Measurements from ENCODE around the gene CUTA.

CUTA gene

DNA sequence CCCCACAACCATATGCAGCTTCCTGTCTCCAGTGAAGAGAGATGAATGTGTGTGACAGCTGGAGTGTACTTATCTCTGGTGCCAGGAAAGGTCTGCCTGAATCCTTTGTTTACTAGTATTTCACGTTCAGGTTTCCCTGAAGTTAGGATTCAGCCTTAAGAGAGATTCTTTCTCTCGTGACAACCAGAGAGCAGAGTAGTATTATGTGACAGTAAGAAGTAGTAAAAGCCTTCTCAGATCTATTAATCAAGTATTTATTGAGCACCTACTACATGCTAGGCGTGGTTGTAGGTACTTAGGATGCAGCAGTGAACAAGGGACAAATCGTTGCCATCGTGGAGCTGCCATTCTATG is 25.3 kb downstream of the CUTA start:
- H3K27ac ChIP-seq (ENCODE audit: extremely low read depth, low read depth, low read length): peak overlapping the region; percentile 80; the same call in 1 of the 2 replicates
- ChIA-PET CTCF (interaction anchor here (0.6 to 1.1 kb wide), 4 partner anchors 16 to 524 kb away, joined by 3 to 5 read pairs (median 3); partner anchors contain the start of gene ZBTB9), POLR2A (interaction anchor here (0.6 to 1.4 kb wide), 2 partner anchors 14 to 75 kb away, joined by 3 to 4 read pairs; partner anchors contain the start of gene ZBTB22)
- H3K4me1 ChIP-seq (ENCODE audit: control insufficient read depth, insufficient read depth, low read length): peaks cover 10% of the 10 kb centered on the region
- TF ChIP-seq ZNF664 (tag by site-specific recombination; IDR thresholded peaks at IDR 0.05): peak; percentile 99
- TF ChIP-seq ZNF544 (tag by site-specific recombination; IDR thresholded peaks at IDR 0.05): no peak
- peaks cover 6 to 18% of the 10 kb centered on the region in 2 experiments; a peak in 2 of 3 replicates for H3K36me3 ChIP-seq (ENCODE audit: control insufficient read depth in 2 of 2, insufficient read depth in 1 of 2, low read length in 2 of 2)
- peak overlapping the region; percentile 82 for H3K4me3 ChIP-seq (ENCODE audit: low read depth, low read length)
- H3K9me3 ChIP-seq (ENCODE audit: control insufficient read depth, insufficient read depth, low read depth, low read length): no peaks in the 10 kb centered on the region

DNA sequence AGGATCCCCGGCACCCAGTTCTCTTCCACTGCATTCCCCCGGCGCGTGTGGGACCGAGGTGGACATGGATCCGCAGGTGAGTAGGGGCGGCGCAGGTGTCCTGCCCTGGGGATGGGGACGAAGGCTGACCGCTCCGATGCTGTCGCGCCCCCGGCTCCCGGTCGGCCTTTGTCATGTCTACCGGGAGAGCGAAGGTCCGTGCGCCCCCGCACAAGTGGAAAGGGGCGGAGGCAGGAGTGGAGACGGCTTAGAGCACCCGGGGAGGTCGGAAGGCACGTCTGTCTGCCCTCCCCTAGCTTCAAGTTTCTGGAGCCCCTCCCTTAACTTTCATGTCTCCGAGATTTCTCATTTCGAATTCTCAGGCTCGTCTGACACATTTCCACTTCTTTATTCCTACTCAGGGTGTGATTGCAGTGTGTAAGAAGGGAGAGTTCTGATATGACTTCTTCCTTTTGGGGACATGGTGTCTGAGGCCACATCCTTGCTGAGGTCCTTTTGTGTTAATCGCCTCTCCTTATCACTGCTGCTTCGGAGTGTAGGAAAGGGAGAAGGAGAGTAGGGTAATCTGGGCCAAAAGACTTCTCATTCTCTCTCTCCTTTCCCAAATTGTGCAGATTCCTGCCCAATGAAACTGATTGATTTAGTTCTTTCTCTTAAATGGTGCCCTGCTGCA is 25.8 kb downstream of the CUTA start:
- Histone ChIP-seq H3K36me3 (ENCODE audit: control insufficient read depth in 2 of 2, insufficient read depth in 1 of 2, low read length in 2 of 2) (peaks cover 6 to 15% of the 10 kb centered on the region in 2 experiments; a peak in 2 of 3 replicates), H3K4me3 (ENCODE audit: low read depth, low read length) (peak overlapping the region; percentile 82), H3K4me1 (ENCODE audit: control insufficient read depth, insufficient read depth, low read length) (peaks cover 10% of the 10 kb centered on the region), H3K27ac (ENCODE audit: extremely low read depth, low read depth, low read length) (peak overlapping the region; percentile 80), H3K9me3 (ENCODE audit: control insufficient read depth, insufficient read depth, low read depth, low read length) (no peaks in the 10 kb centered on the region)
- POLR2A ChIA-PET: interaction anchor here (0.6 to 1.4 kb wide), 2 partner anchors 15 to 74 kb away, joined by 3 to 4 read pairs; partner anchors contain the start of gene ZBTB22
- CTCF ChIA-PET: interaction anchor here (0.5 to 1.1 kb wide), 4 partner anchors 17 to 524 kb away, joined by 3 to 5 read pairs (median 3); no protein-coding TSS in a partner anchor
- TF ChIP-seq ZNF394 (tag by site-specific recombination; IDR thresholded peaks at IDR 0.05; ENCODE audit: borderline replicate concordance) (peak; percentile 47; the same call in 1 of the 2 replicates), ZNF248 (tag by site-specific recombination; IDR thresholded peaks at IDR 0.05) (no peak), ZNF76 (tag by site-specific recombination; IDR thresholded peaks at IDR 0.05; ENCODE audit: borderline replicate concordance, low read depth) (peak; percentile 29; the same call in 1 of the 2 replicates), KLF10 (tag by site-specific recombination; IDR thresholded peaks at IDR 0.05) (no peak), ZNF629 (tag by site-specific recombination; IDR thresholded peaks at IDR 0.05) (no peak), SP2 (tag by site-specific recombination; IDR thresholded peaks at IDR 0.05) (no peak), KLF7 (tag by site-specific recombination; IDR thresholded peaks at IDR 0.05; ENCODE audit: borderline replicate concordance) (peak; percentile 6; the same call in 1 of the 2 replicates), ZNF112 (tag by site-specific recombination; IDR thresholded peaks at IDR 0.05) (no peak), GLIS2 (tag by site-specific recombination; IDR thresholded peaks at IDR 0.05) (peak; percentile 71), ZNF514 (tag by site-specific recombination; IDR thresholded peaks at IDR 0.05) (no peak), ZNF138 (tag by site-specific recombination; IDR thresholded peaks at IDR 0.05; ENCODE audit: borderline replicate concordance) (no peak), ZBTB1 (tag by site-specific recombination; IDR thresholded peaks at IDR 0.05) (no peak), ZFP69B (tag by site-specific recombination; IDR thresholded peaks at IDR 0.05) (no peak), HOXD13 (CRISPR knock-in tag; IDR thresholded peaks at IDR 0.05; ENCODE audit: borderline replicate concordance) (no peak), ZNF426 (tag by site-specific recombination; IDR thresholded peaks at IDR 0.05) (no peak), ZBTB17 (tag by site-specific recombination; IDR thresholded peaks at IDR 0.05) (no peak), ZXDB (tag by site-specific recombination; IDR thresholded peaks at IDR 0.05) (no peak; the same call in none of the 2 replicates), HOXA7 (CRISPR knock-in tag; IDR thresholded peaks at IDR 0.05; ENCODE audit: borderline replicate concordance) (no peak), ZNF600 (tag by site-specific recombination; IDR thresholded peaks at IDR 0.05) (peak; percentile 26; the same call in 1 of the 2 replicates), ZNF830 (tag by site-specific recombination; IDR thresholded peaks at IDR 0.05; ENCODE audit: low read depth) (no peak), ZNF37A (tag by site-specific recombination; IDR thresholded peaks at IDR 0.05) (no peak), ZNF211 (tag by site-specific recombination; IDR thresholded peaks at IDR 0.05; ENCODE audit: low read depth) (no peak), ZNF416 (tag by site-specific recombination; IDR thresholded peaks at IDR 0.05) (no peak), ZNF560 (tag by site-specific recombination; IDR thresholded peaks at IDR 0.05; ENCODE audit: borderline replicate concordance) (no peak), EGR2 (tag by site-specific recombination; IDR thresholded peaks at IDR 0.05; ENCODE audit: low read depth) (no peak), ZNF2 (tag by site-specific recombination; IDR thresholded peaks at IDR 0.05) (no peak), ZNF548 (tag by site-specific recombination; IDR thresholded peaks at IDR 0.05) (no peak)
- TF ChIP-seq, protein P1, sequence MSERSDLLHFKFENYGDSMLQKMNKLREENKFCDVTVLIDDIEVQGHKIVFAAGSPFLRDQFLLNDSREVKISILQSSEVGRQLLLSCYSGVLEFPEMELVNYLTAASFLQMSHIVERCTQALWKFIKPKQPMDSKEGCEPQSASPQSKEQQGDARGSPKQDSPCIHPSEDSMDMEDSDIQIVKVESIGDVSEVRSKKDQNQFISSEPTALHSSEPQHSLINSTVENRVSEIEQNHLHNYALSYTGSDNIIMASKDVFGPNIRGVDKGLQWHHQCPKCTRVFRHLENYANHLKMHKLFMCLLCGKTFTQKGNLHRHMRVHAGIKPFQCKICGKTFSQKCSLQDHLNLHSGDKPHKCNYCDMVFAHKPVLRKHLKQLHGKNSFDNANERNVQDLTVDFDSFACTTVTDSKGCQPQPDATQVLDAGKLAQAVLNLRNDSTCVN (tag by site-specific recombination; optimal IDR thresholded peaks at IDR 0.05): peak; percentile 58
- TF ChIP-seq, protein P2, sequence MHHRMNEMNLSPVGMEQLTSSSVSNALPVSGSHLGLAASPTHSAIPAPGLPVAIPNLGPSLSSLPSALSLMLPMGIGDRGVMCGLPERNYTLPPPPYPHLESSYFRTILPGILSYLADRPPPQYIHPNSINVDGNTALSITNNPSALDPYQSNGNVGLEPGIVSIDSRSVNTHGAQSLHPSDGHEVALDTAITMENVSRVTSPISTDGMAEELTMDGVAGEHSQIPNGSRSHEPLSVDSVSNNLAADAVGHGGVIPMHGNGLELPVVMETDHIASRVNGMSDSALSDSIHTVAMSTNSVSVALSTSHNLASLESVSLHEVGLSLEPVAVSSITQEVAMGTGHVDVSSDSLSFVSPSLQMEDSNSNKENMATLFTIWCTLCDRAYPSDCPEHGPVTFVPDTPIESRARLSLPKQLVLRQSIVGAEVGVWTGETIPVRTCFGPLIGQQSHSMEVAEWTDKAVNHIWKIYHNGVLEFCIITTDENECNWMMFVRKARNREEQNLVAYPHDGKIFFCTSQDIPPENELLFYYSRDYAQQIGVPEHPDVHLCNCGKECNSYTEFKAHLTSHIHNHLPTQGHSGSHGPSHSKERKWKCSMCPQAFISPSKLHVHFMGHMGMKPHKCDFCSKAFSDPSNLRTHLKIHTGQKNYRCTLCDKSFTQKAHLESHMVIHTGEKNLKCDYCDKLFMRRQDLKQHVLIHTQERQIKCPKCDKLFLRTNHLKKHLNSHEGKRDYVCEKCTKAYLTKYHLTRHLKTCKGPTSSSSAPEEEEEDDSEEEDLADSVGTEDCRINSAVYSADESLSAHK (tag by site-specific recombination; IDR thresholded peaks at IDR 0.05): no peak; the same call in 1 of the 2 replicates

Data from HEK293 (cell line).